ENCODE data around the gene TSEN15.

Gene TSEN15

GRCh38 chr1:184116287-184116686 is 64.8 kb downstream of the TSEN15 start:
- TF ChIP-seq, protein P1, sequence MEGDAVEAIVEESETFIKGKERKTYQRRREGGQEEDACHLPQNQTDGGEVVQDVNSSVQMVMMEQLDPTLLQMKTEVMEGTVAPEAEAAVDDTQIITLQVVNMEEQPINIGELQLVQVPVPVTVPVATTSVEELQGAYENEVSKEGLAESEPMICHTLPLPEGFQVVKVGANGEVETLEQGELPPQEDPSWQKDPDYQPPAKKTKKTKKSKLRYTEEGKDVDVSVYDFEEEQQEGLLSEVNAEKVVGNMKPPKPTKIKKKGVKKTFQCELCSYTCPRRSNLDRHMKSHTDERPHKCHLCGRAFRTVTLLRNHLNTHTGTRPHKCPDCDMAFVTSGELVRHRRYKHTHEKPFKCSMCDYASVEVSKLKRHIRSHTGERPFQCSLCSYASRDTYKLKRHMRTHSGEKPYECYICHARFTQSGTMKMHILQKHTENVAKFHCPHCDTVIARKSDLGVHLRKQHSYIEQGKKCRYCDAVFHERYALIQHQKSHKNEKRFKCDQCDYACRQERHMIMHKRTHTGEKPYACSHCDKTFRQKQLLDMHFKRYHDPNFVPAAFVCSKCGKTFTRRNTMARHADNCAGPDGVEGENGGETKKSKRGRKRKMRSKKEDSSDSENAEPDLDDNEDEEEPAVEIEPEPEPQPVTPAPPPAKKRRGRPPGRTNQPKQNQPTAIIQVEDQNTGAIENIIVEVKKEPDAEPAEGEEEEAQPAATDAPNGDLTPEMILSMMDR (IDR thresholded peaks at IDR 0.05; ENCODE audit: low read depth, low read length), result no peak
- no peak overlapping the region for H3K4me3 ChIP-seq (ENCODE audit: low read depth, low read length)

- TF ChIP-seq, protein P1 (IDR thresholded peaks at IDR 0.05; ENCODE audit: low read depth, low read length), result no peak
- H3K4me3 ChIP-seq (ENCODE audit: low read depth, low read length), result no peak overlapping the region
These were observed 66.5 kb downstream of the TSEN15 start for GRCh38 chr1:184118046-184118445.
